IMR-90 (cell line): ENCODE measurements around the gene PNMA6F. TPM values are rescaled to one million over a fixed set of nuclear protein-coding genes. Genes with fewer than 3 reads are reported as not detected.

Experiments used
- ATAC-seq: fragments of 200-7000 bp; cut with Tn5 transposase; 2 replicates; pipeline ENCODE4 v1.9.1; 2020; ENCODE audit warnings: low read depth, mild to moderate bottlenecking, moderate library complexity
- BruUV-seq: library from RNA; stranded (reverse); fragments of 400-500 nt; replicated peaks from 2 replicates; lab custom pipeline; 2021; lab: Mats Ljungman, UMichigan
- CTCF ChIA-PET: fragments of 300-600 bp; formaldehyde crosslinking; extraction: SDS; loops from one replicate; lab custom pipeline; 2021; ENCODE audit warnings: antibody characterized with exemption; lab: Yijun Ruan, JAX
- POLR2A ChIA-PET: fragments of 300-600 bp; sonication (Branson Sonifier 250); formaldehyde crosslinking; loops from one replicate; lab custom pipeline; 2022; ENCODE audit warnings: antibody characterized with exemption; ENCODE audit not compliant: unreplicated experiment; lab: Charles Lee
- DNase-seq: peaks from one replicate; pipeline ENCODE4 v3.0.0; 2013
- H2AFZ ChIP-seq: replicated peaks from 2 replicates; pipeline ENCODE3; 2013; ENCODE audit warnings: low read length, mild to moderate bottlenecking; ENCODE audit not compliant: poor library complexity
- H2AK5ac ChIP-seq: 2 replicates; pipeline ENCODE4 v1.6.1; 2013; ENCODE audit warnings: low read depth, low read length, inconsistent platforms
- H2AK9ac ChIP-seq: replicated peaks from 2 replicates; pipeline ENCODE3; 2013; ENCODE audit warnings: mild to moderate bottlenecking, low read depth, low read length, moderate library complexity; ENCODE audit not compliant: poor library complexity
- H2BK120ac ChIP-seq: 2 replicates; pipeline ENCODE4 v1.6.1; 2013; ENCODE audit warnings: low read depth, low read length, inconsistent platforms
- H2BK15ac ChIP-seq: 3 replicates; pipeline ENCODE4 v1.6.1; 2013; ENCODE audit warnings: low read depth, low read length, inconsistent platforms
- H2BK20ac ChIP-seq: 2 replicates; pipeline ENCODE4 v1.6.1; 2013; ENCODE audit warnings: low read depth, mild to moderate bottlenecking, inconsistent platforms, low read length, moderate library complexity
- H2BK5ac ChIP-seq: 2 replicates; pipeline ENCODE4 v1.6.1; 2013; ENCODE audit warnings: mild to moderate bottlenecking, low read depth, low read length, inconsistent platforms; ENCODE audit not compliant: poor library complexity, severe bottlenecking
- H3K14ac ChIP-seq: replicated peaks from 2 replicates; pipeline ENCODE4 v1.6.1; 2013; ENCODE audit warnings: low read depth, low read length, inconsistent platforms
- H3K18ac ChIP-seq: 2 replicates; pipeline ENCODE4 v1.6.1; 2013; ENCODE audit warnings: low read depth, low read length, control low read depth
- H3K23ac ChIP-seq: 2 replicates; pipeline ENCODE4 v1.6.1; 2013; ENCODE audit warnings: low read depth, low read length, inconsistent platforms
- H3K27ac ChIP-seq: 2 replicates; pipeline ENCODE4 v1.5.1; 2013; ENCODE audit warnings: mild to moderate bottlenecking, control low read depth, low read length; ENCODE audit not compliant: insufficient read depth
- H3K27me3 ChIP-seq: 2 replicates; pipeline ENCODE4 v1.6.1; 2013; ENCODE audit warnings: low read length; ENCODE audit not compliant: control insufficient read depth, insufficient read depth
- H3K36me3 ChIP-seq: 2 replicates; pipeline ENCODE4 v1.6.1; 2013; ENCODE audit warnings: low read length, mixed read lengths; ENCODE audit not compliant: control insufficient read depth, insufficient read depth
- H3K4ac ChIP-seq: 2 replicates; pipeline ENCODE4 v1.6.1; 2013; ENCODE audit warnings: low read depth, low read length, inconsistent platforms
- H3K4me1 ChIP-seq: 2 replicates; pipeline ENCODE4 v1.6.1; 2013; ENCODE audit warnings: low read length, mixed read lengths; ENCODE audit not compliant: control insufficient read depth, insufficient read depth
- H3K4me2 ChIP-seq: 2 replicates; pipeline ENCODE4 v1.6.1; 2013; ENCODE audit warnings: low read depth, mild to moderate bottlenecking, control low read depth, low read length, moderate library complexity
- H3K4me3 ChIP-seq: 2 replicates; pipeline ENCODE4 v1.5.1; 2013; ENCODE audit warnings: low read depth, mild to moderate bottlenecking, control low read depth, low read length, moderate library complexity; ENCODE audit not compliant: insufficient read depth
- H3K56ac ChIP-seq: 2 replicates; pipeline ENCODE4 v1.6.1; 2013; ENCODE audit warnings: low read length, inconsistent platforms; ENCODE audit not compliant: insufficient read depth; ENCODE audit errors: extremely low read depth
- H3K79me1 ChIP-seq, 2 experiments: 2 replicates each; pipeline ENCODE4 v1.6.1; 2013; ENCODE audit warnings: low read length in 2 of 2, inconsistent platforms in 1 of 2, low read depth in 1 of 2
- H3K9ac ChIP-seq: 2 replicates; pipeline ENCODE4 v1.6.1; 2013; ENCODE audit warnings: low read depth, low read length, control low read depth
- H3K9me1 ChIP-seq: 2 replicates; pipeline ENCODE4 v1.6.1; 2013; ENCODE audit warnings: low read length, inconsistent platforms; ENCODE audit not compliant: insufficient read depth
- H3K9me3 ChIP-seq: 2 replicates; pipeline ENCODE4 v1.6.1; 2013; ENCODE audit warnings: low read length; ENCODE audit not compliant: control insufficient read depth, insufficient read depth
- H4K20me1 ChIP-seq: 2 replicates; pipeline ENCODE4 v1.6.1; 2013; ENCODE audit warnings: low read length, inconsistent platforms; ENCODE audit not compliant: insufficient read depth
- H4K5ac ChIP-seq: 2 replicates; pipeline ENCODE4 v1.6.1; 2013; ENCODE audit warnings: mild to moderate bottlenecking, low read depth, low read length, control low read depth
- H4K8ac ChIP-seq, 2 experiments: 2 replicates each; pipeline ENCODE4 v1.6.1; 2013; ENCODE audit warnings: low read depth in 2 of 2, low read length in 2 of 2, control low read depth in 1 of 2, inconsistent platforms in 1 of 2
- H4K91ac ChIP-seq: 2 replicates; pipeline ENCODE4 v1.6.1; 2013; ENCODE audit warnings: low read depth, low read length, inconsistent platforms; ENCODE audit not compliant: insufficient read depth
- BHLHE40 ChIP-seq: fragments of 150-350 bp; IDR thresholded peaks from 2 replicates; pipeline ENCODE4 v1.6.1; 2016; ENCODE audit warnings: mild to moderate bottlenecking, low read depth, low read length
- CEBPB ChIP-seq: IDR thresholded peaks from 2 replicates; pipeline ENCODE4 v1.6.1; 2012; ENCODE audit warnings: low read depth, low read length, improper control_type of control experiment
- CHD1 ChIP-seq: IDR thresholded peaks from 2 replicates; pipeline ENCODE4 v1.6.1; 2012; ENCODE audit warnings: low read depth, low read length, improper control_type of control experiment
- FOS ChIP-seq: fragments of 150-350 bp; IDR thresholded peaks from 2 replicates; pipeline ENCODE4 v1.6.1; 2016; ENCODE audit warnings: low read depth, low read length
- MAFK ChIP-seq: IDR thresholded peaks from 2 replicates; pipeline ENCODE4 v1.6.1; 2012; ENCODE audit warnings: low read depth, low read length, improper control_type of control experiment
- MAZ ChIP-seq: IDR thresholded peaks from 2 replicates; pipeline ENCODE4 v1.6.1; 2012; ENCODE audit warnings: low read depth, mild to moderate bottlenecking, low read length, improper control_type of control experiment, moderate library complexity, borderline replicate concordance
- MXI1 ChIP-seq: IDR thresholded peaks from 2 replicates; pipeline ENCODE4 v1.6.1; 2012; ENCODE audit warnings: low read depth, mild to moderate bottlenecking, low read length, moderate library complexity, borderline replicate concordance
- NFE2L2 ChIP-seq: fragments of 150-350 bp; IDR thresholded peaks from 2 replicates; pipeline ENCODE4 v1.6.1; 2016; ENCODE audit warnings: low read depth, mild to moderate bottlenecking, low read length
- POLR2A ChIP-seq: IDR thresholded peaks from 2 replicates; pipeline ENCODE4 v1.6.1; 2012; ENCODE audit warnings: mild to moderate bottlenecking, low read depth, low read length
- RAD21 ChIP-seq: IDR thresholded peaks from 2 replicates; pipeline ENCODE4 v1.6.1; 2012; ENCODE audit warnings: low read length, improper control_type of control experiment
- RCOR1 ChIP-seq: IDR thresholded peaks from 2 replicates; pipeline ENCODE4 v1.6.1; 2012; ENCODE audit warnings: mild to moderate bottlenecking, low read length, improper control_type of control experiment; ENCODE audit not compliant: insufficient replicate concordance
- RFX5 ChIP-seq: IDR thresholded peaks from 2 replicates; pipeline ENCODE4 v1.8.0; 2012; ENCODE audit warnings: low read depth, mild to moderate bottlenecking, low read length, moderate library complexity
- SMC3 ChIP-seq: fragments of 150-350 bp; IDR thresholded peaks from 2 replicates; pipeline ENCODE4 v1.6.1; 2016; ENCODE audit warnings: low read depth, mild to moderate bottlenecking, antibody characterized with exemption, low read length, moderate library complexity
- WGBS, 2 experiments: methylation state at CpG; one replicate each; pipeline versions ENCODE4 v1.1.5 to v1.1.7; 2013; ENCODE audit warnings: missing lambda C conversion rate in 2 of 2; ENCODE audit not compliant: insufficient read length in 1 of 2; ENCODE audit errors: extremely low coverage in 2 of 2; 5-methylcytosine and 5-hydroxymethylcytosine counted together
- dilution Hi-C: fragments of 300-500 bp; cut with HindIII; formaldehyde crosslinking; loops from one replicate; pipeline ENCODE4 v1.14.3; 2018; ENCODE audit warnings: low sequenced_read_pairs; ENCODE audit not compliant: unreplicated experiment
- in situ Hi-C: fragments of 300-500 bp; cut with MboI; formaldehyde crosslinking; loops from 3 replicates; pipeline ENCODE4 v1.14.3; 2019; ENCODE audit warnings: low sequenced_read_pairs, inconsistent platforms, mixed read lengths
- intact Hi-C: fragments of 100-400 bp; cut with micrococcal nuclease; formaldehyde crosslinking; loops from 2 replicates; pipeline ENCODE4 v1.10.0; 2022
- polyA plus RNA-seq, 3 experiments: library from polyadenylated mRNA; depleted of rRNA; stranded (reverse); fragments of >200 nt; gene quantifications; 2 replicates each; pipeline ENCODE4 v1.2.3, GENCODE V29; 2012; ENCODE audit warnings: low replicate concordance in 1 of 3
- total RNA-seq: library from RNA; depleted of rRNA; stranded (reverse); fragments of >200 nt; gene quantifications from 2 replicates; pipeline ENCODE4 v1.2.3, GENCODE V29; 2012
- TF ChIP-seq, protein P1 (sequence below): conservative IDR thresholded peaks from 2 replicates; pipeline ENCODE4 v1.5.1; 2012; ENCODE audit warnings: mild to moderate bottlenecking, low read depth, low read length, improper control_type of control experiment
- TF ChIP-seq, protein P2 (sequence below): fragments of 150-350 bp; IDR thresholded peaks from 2 replicates; pipeline ENCODE4 v1.6.1; 2016; ENCODE audit warnings: low read depth, mild to moderate bottlenecking, low read length, moderate library complexity, borderline replicate concordance
- TF ChIP-seq, protein P3 (sequence below): fragments of 150-350 bp; IDR thresholded peaks from 2 replicates; pipeline ENCODE4 v1.6.1; 2017; ENCODE audit warnings: mild to moderate bottlenecking, antibody characterized with exemption, low read length, low read depth

PNMA6F gene
- total and polyA plus RNA-seq, 2 of the 4 experiments (the other 2 are of a cell fraction), result not detected

DNA sequence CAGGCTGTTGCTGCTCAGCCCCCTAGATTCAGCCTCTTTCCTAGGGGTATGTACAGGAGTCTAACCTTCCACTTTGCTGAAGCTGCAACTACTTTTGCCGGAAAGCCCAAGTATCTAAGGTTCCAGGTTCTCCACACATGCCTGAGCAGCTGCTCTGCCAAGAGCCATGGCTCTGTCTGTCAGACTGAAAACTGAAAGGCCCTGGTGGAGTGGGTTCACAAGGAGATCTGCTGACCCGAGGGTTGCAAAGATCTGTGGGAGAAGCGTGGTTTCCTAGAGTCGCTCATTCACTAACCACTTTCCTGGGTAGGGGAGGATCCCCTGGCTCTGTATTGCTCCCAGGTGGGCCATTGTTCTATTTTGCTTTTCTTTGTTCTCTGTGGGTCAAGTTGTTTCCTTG is 6.0 kb upstream of the PNMA6F start:
- Histone ChIP-seq H2BK15ac (no peak overlapping the region), H3K4me2 (no peak overlapping the region), H3K36me3 (no peaks in the 10 kb centered on the region), H4K91ac (no peak overlapping the region), H3K79me1 (no peaks in the 10 kb centered on the region), H4K20me1 (no peaks in the 10 kb centered on the region), H3K56ac (no peak overlapping the region), H2BK120ac (no peak overlapping the region), H3K27me3 (peaks cover 12% of the 10 kb centered on the region), H3K9me3 (no peaks in the 10 kb centered on the region), H4K5ac (no peak overlapping the region), H3K27ac (no peak overlapping the region), H2AFZ (no peak overlapping the region), H2AK5ac (no peak overlapping the region), H3K4ac (no peak overlapping the region), H3K9ac (no peak overlapping the region), H4K8ac (no peak overlapping the region), H2AK9ac (no peak overlapping the region), H3K4me1 (no peaks in the 10 kb centered on the region), H3K23ac (no peak overlapping the region), H3K18ac (no peak overlapping the region), H2BK20ac (no peak overlapping the region), H3K14ac (no peak overlapping the region), H3K4me3 (no peak overlapping the region), H2BK5ac (no peak overlapping the region), H3K9me1 (no peaks in the 10 kb centered on the region)
- in situ Hi-C loops (no loop called here), intact Hi-C loops (no loop called here), dilution Hi-C loops (no loop called here)
- no CpG with 5 or more reads among the region's 4 CpGs for WGBS, 2 experiments
- BruUV-seq, result no TSS peak
- DNase-seq, result no peak
- ATAC-seq, result no peak
- CTCF ChIA-PET, result no interaction called here
- no peak for TF ChIP-seq CHD1
- no peak for TF ChIP-seq CEBPB
- no peak for TF ChIP-seq RFX5
- no peak for TF ChIP-seq RCOR1
- no peak for TF ChIP-seq FOS
- TF ChIP-seq, protein P1, sequence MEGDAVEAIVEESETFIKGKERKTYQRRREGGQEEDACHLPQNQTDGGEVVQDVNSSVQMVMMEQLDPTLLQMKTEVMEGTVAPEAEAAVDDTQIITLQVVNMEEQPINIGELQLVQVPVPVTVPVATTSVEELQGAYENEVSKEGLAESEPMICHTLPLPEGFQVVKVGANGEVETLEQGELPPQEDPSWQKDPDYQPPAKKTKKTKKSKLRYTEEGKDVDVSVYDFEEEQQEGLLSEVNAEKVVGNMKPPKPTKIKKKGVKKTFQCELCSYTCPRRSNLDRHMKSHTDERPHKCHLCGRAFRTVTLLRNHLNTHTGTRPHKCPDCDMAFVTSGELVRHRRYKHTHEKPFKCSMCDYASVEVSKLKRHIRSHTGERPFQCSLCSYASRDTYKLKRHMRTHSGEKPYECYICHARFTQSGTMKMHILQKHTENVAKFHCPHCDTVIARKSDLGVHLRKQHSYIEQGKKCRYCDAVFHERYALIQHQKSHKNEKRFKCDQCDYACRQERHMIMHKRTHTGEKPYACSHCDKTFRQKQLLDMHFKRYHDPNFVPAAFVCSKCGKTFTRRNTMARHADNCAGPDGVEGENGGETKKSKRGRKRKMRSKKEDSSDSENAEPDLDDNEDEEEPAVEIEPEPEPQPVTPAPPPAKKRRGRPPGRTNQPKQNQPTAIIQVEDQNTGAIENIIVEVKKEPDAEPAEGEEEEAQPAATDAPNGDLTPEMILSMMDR, result no peak
- TF ChIP-seq POLR2A, result no peak
- TF ChIP-seq SMC3, result no peak
- no peak for TF ChIP-seq NFE2L2
- no peak for TF ChIP-seq MAZ
- TF ChIP-seq, protein P2, sequence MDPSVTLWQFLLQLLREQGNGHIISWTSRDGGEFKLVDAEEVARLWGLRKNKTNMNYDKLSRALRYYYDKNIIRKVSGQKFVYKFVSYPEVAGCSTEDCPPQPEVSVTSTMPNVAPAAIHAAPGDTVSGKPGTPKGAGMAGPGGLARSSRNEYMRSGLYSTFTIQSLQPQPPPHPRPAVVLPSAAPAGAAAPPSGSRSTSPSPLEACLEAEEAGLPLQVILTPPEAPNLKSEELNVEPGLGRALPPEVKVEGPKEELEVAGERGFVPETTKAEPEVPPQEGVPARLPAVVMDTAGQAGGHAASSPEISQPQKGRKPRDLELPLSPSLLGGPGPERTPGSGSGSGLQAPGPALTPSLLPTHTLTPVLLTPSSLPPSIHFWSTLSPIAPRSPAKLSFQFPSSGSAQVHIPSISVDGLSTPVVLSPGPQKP, result no peak
- TF ChIP-seq BHLHE40, result no peak
- TF ChIP-seq, protein P3, sequence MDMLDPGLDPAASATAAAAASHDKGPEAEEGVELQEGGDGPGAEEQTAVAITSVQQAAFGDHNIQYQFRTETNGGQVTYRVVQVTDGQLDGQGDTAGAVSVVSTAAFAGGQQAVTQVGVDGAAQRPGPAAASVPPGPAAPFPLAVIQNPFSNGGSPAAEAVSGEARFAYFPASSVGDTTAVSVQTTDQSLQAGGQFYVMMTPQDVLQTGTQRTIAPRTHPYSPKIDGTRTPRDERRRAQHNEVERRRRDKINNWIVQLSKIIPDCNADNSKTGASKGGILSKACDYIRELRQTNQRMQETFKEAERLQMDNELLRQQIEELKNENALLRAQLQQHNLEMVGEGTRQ, result no peak
- TF ChIP-seq MAFK, result no peak
- no peak for TF ChIP-seq RAD21
- TF ChIP-seq MXI1, result no peak
- POLR2A ChIA-PET, result no interaction called here
